Lower leg skin (tissue), 3 donors: ENCODE data around the gene CACNB2.

Experiments used
- POLR2A ChIP-seq, 2 donors: fragments of 450-650 bp; IDR thresholded peaks; one replicate each; pipeline ENCODE4 v1.6.1; 2016 to 2017; ENCODE audit warnings: antibody characterized with exemption in 2 of 2, mild to moderate bottlenecking in 1 of 2, moderate library complexity in 1 of 2
- TF ChIP-seq, protein P1 (sequence below), 3 donors: fragments of 450-650 bp; IDR thresholded peaks; one replicate each; pipeline ENCODE4 v1.5.1; 2016; ENCODE audit warnings: antibody characterized with exemption in 3 of 3, mild to moderate bottlenecking in 3 of 3, moderate library complexity in 2 of 3

GRCh38 chr10:18368273-18368672 lies 228.0 kb downstream of the CACNB2 start:
- TF ChIP-seq, protein P1, sequence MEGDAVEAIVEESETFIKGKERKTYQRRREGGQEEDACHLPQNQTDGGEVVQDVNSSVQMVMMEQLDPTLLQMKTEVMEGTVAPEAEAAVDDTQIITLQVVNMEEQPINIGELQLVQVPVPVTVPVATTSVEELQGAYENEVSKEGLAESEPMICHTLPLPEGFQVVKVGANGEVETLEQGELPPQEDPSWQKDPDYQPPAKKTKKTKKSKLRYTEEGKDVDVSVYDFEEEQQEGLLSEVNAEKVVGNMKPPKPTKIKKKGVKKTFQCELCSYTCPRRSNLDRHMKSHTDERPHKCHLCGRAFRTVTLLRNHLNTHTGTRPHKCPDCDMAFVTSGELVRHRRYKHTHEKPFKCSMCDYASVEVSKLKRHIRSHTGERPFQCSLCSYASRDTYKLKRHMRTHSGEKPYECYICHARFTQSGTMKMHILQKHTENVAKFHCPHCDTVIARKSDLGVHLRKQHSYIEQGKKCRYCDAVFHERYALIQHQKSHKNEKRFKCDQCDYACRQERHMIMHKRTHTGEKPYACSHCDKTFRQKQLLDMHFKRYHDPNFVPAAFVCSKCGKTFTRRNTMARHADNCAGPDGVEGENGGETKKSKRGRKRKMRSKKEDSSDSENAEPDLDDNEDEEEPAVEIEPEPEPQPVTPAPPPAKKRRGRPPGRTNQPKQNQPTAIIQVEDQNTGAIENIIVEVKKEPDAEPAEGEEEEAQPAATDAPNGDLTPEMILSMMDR (IDR thresholded peaks at IDR 0.05): no peak
- no peak for TF ChIP-seq POLR2A (IDR thresholded peaks at IDR 0.05)
